ENCODE data around the gene PRIMA1. TPM values are rescaled to one million over a fixed set of nuclear protein-coding genes. Genes with fewer than 3 reads are reported as not detected.
A peak's percentile ranks its signal among the peaks of the same experiment; 100 is the strongest.

The PRIMA1 gene
- total and polyA plus RNA-seq, 2 donors from 2014 or later: 1.0 to 1.7 TPM

GRCh38 chr14:93690146-93690545 is 98.1 kb downstream of the PRIMA1 start:
- intact Hi-C loops (cut with DNase I): no loop called here
- H3K4me3 ChIP-seq (ENCODE audit: low read length in 3 of 3): no peak overlapping the region
- TF ChIP-seq, protein P1, sequence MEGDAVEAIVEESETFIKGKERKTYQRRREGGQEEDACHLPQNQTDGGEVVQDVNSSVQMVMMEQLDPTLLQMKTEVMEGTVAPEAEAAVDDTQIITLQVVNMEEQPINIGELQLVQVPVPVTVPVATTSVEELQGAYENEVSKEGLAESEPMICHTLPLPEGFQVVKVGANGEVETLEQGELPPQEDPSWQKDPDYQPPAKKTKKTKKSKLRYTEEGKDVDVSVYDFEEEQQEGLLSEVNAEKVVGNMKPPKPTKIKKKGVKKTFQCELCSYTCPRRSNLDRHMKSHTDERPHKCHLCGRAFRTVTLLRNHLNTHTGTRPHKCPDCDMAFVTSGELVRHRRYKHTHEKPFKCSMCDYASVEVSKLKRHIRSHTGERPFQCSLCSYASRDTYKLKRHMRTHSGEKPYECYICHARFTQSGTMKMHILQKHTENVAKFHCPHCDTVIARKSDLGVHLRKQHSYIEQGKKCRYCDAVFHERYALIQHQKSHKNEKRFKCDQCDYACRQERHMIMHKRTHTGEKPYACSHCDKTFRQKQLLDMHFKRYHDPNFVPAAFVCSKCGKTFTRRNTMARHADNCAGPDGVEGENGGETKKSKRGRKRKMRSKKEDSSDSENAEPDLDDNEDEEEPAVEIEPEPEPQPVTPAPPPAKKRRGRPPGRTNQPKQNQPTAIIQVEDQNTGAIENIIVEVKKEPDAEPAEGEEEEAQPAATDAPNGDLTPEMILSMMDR (IDR thresholded peaks at IDR 0.05; ENCODE audit: borderline replicate concordance, extremely low read depth, insufficient read depth): no peak
- H3K27ac ChIP-seq (ENCODE audit: low read depth in 2 of 2, low read length in 2 of 2): no peak overlapping the region
- no peaks in the 10 kb centered on the region for H3K27me3 ChIP-seq (ENCODE audit: control insufficient read depth, insufficient read depth, low read length)
- FAIRE-seq (no peak), DNase-seq (no peak)
- no peaks in the 10 kb centered on the region for H3K9me3 ChIP-seq (ENCODE audit: control insufficient read depth in 2 of 3, insufficient read depth in 1 of 3, low read length in 3 of 3)
- H3K9ac ChIP-seq (ENCODE audit: low read length in 3 of 3): no peak overlapping the region
- no peaks in the 10 kb centered on the region for H3K4me1 ChIP-seq (ENCODE audit: control insufficient read depth in 2 of 3, insufficient read depth in 2 of 3, low read depth in 1 of 3, low read length in 3 of 3)
- no peaks in the 10 kb centered on the region for H3K36me3 ChIP-seq (ENCODE audit: control insufficient read depth in 2 of 3, insufficient read depth in 3 of 3, low read length in 3 of 3)

GRCh38 chr14:93688820-93689219 is 99.5 kb downstream of the PRIMA1 start:
- H3K9me3 ChIP-seq (ENCODE audit: control insufficient read depth in 2 of 3, insufficient read depth in 1 of 3, low read length in 3 of 3): no peaks in the 10 kb centered on the region
- intact Hi-C loops (cut with DNase I): no loop called here
- H3K27me3 ChIP-seq (ENCODE audit: control insufficient read depth, insufficient read depth, low read length): no peaks in the 10 kb centered on the region
- DNase-seq: no peak
- TF ChIP-seq, protein P1 (IDR thresholded peaks at IDR 0.05; ENCODE audit: borderline replicate concordance, extremely low read depth, insufficient read depth): no peak
- H3K27ac ChIP-seq (ENCODE audit: low read depth in 2 of 2, low read length in 2 of 2): no peak overlapping the region
- H3K9ac ChIP-seq (ENCODE audit: low read length in 3 of 3): no peak overlapping the region
- no peak for FAIRE-seq
- H3K4me1 ChIP-seq (ENCODE audit: control insufficient read depth in 2 of 3, insufficient read depth in 2 of 3, low read depth in 1 of 3, low read length in 3 of 3): no peaks in the 10 kb centered on the region
- no peak overlapping the region for H3K4me3 ChIP-seq (ENCODE audit: low read length in 3 of 3)
- H3K36me3 ChIP-seq (ENCODE audit: control insufficient read depth in 2 of 3, insufficient read depth in 3 of 3, low read length in 3 of 3): no peaks in the 10 kb centered on the region

GRCh38 chr14:93688239-93688666 is 100.0 kb downstream of the PRIMA1 start:
- no peaks in the 10 kb centered on the region for H3K36me3 ChIP-seq (ENCODE audit: control insufficient read depth in 2 of 3, insufficient read depth in 3 of 3, low read length in 3 of 3)
- H3K27me3 ChIP-seq (ENCODE audit: control insufficient read depth, insufficient read depth, low read length): no peaks in the 10 kb centered on the region
- TF ChIP-seq, protein P1 (IDR thresholded peaks at IDR 0.05; ENCODE audit: borderline replicate concordance, extremely low read depth, insufficient read depth): no peak
- FAIRE-seq (no peak), DNase-seq (no peak)
- H3K9me3 ChIP-seq (ENCODE audit: control insufficient read depth in 2 of 3, insufficient read depth in 1 of 3, low read length in 3 of 3): no peaks in the 10 kb centered on the region
- no peak overlapping the region for H3K9ac ChIP-seq (ENCODE audit: low read length in 3 of 3)
- intact Hi-C loops (cut with DNase I): no loop called here
- H3K27ac ChIP-seq (ENCODE audit: low read depth in 2 of 2, low read length in 2 of 2): no peak overlapping the region
- no peak overlapping the region for H3K4me3 ChIP-seq (ENCODE audit: low read length in 3 of 3)
- H3K4me1 ChIP-seq (ENCODE audit: control insufficient read depth in 2 of 3, insufficient read depth in 2 of 3, low read depth in 1 of 3, low read length in 3 of 3): no peaks in the 10 kb centered on the region

DNA sequence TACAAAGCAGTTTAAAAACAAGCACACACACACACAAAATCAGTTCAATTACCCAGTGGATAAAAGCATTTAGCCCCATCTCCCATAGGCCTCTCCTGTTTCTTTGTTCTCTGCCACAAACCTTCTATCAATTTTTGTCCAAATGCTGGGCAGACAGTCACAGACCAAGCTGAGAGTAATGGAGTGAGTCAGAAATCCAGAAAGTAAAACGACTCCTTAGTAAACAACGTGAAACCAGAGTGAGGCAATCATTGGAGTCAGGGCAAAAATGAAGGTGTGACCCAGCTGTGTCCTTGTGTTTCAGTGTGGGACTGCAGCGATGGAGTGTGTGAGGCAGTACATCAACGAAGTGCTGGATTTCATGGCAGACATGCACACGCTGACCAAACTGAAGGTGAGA is 102.0 kb downstream of the PRIMA1 start:
- Histone ChIP-seq H3K27ac (ENCODE audit: low read depth in 2 of 2, low read length in 2 of 2) (no peak overlapping the region), H3K36me3 (ENCODE audit: control insufficient read depth in 2 of 3, insufficient read depth in 3 of 3, low read length in 3 of 3) (no peaks in the 10 kb centered on the region), H3K4me1 (ENCODE audit: control insufficient read depth in 2 of 3, insufficient read depth in 2 of 3, low read depth in 1 of 3, low read length in 3 of 3) (peaks cover 0 to 4% (median 0%) of the 10 kb centered on the region in 3 donors), H3K4me3 (ENCODE audit: low read length in 3 of 3) (no peak overlapping the region), H3K9me3 (ENCODE audit: control insufficient read depth in 2 of 3, insufficient read depth in 1 of 3, low read length in 3 of 3) (no peaks in the 10 kb centered on the region), H3K9ac (ENCODE audit: low read length in 3 of 3) (no peak overlapping the region), H3K27me3 (ENCODE audit: control insufficient read depth, insufficient read depth, low read length) (no peaks in the 10 kb centered on the region)
- TF ChIP-seq, protein P1 (IDR thresholded peaks at IDR 0.05; ENCODE audit: borderline replicate concordance, extremely low read depth, insufficient read depth): no peak
- intact Hi-C loops (cut with DNase I): no loop called here
- no peak for FAIRE-seq
- DNase-seq: peak in 3 of 5 donors; percentile 29 to 46 (median 41)
